ENCODE results near the gene PDGFB. TPM values are rescaled to one million over a fixed set of nuclear protein-coding genes. Genes with fewer than 3 reads are reported as not detected.

The PDGFB gene
- total RNA-seq, 2 experiments from 2014 or later = 0.45 to 0.69 TPM

DNA sequence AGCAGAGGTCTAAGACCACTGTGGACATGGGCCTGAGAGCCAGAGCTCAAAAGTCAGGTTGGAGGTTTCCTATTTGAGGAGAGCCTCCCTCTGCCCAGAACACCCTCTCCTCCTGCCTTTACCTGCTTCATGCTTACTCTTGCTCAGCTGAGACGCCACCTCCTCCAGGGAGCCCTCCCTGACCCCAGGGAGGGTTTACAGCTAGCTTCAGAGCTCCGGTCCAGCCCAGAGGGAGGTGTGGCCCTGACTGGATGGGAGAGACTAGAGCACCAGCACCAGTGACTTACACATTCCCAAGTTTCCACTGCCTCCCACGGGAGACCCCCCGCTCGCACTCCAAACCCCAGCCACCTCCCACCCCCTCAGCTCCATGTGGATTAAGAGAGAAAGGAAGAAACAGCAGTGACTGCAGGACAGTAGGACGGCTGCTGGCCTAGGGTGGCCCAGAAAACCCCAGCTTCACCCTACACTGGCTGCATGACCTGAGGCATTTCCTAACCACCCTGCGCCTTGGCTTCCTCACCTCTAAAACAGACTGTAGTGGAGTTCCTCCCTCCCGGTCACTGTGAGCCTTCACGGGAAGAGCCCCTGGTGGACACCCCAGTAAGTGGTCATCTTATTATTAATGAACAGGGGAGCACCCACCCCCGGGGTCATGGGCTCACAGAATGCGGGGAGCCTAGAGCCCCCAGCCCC lies 24.5 kb upstream of the PDGFB start:
- Mint-ChIP-seq H3K9me3 (no peaks in the 10 kb centered on the region), H3K4me3 (no peak overlapping the region), H3K4me1 (ENCODE audit: low read depth) (no peaks in the 10 kb centered on the region), H3K27ac (no peak overlapping the region), H3K36me3 (ENCODE audit: low read depth) (no peaks in the 10 kb centered on the region), H3K27me3 (no peaks in the 10 kb centered on the region)
- H3K4me1 ChIP-seq (ENCODE audit: insufficient read depth, low read length) = no peaks in the 10 kb centered on the region
- TF ChIP-seq, protein P1, sequence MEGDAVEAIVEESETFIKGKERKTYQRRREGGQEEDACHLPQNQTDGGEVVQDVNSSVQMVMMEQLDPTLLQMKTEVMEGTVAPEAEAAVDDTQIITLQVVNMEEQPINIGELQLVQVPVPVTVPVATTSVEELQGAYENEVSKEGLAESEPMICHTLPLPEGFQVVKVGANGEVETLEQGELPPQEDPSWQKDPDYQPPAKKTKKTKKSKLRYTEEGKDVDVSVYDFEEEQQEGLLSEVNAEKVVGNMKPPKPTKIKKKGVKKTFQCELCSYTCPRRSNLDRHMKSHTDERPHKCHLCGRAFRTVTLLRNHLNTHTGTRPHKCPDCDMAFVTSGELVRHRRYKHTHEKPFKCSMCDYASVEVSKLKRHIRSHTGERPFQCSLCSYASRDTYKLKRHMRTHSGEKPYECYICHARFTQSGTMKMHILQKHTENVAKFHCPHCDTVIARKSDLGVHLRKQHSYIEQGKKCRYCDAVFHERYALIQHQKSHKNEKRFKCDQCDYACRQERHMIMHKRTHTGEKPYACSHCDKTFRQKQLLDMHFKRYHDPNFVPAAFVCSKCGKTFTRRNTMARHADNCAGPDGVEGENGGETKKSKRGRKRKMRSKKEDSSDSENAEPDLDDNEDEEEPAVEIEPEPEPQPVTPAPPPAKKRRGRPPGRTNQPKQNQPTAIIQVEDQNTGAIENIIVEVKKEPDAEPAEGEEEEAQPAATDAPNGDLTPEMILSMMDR (IDR thresholded peaks at IDR 0.05) = no peak
- DNase-seq = no peak
- no peak for ATAC-seq (ENCODE audit: poor library complexity)
- H3K36me3 ChIP-seq (ENCODE audit: insufficient read depth, low read length) = no peaks in the 10 kb centered on the region
- ChIA-PET POLR2A (no interaction called here), CTCF (no interaction called here)
- H3K27me3 ChIP-seq (ENCODE audit: control insufficient read depth in 1 of 2, insufficient read depth in 2 of 2, low read length in 2 of 2) = no peaks in the 10 kb centered on the region
- intact Hi-C loops (cut with DNase I, micrococcal nuclease) = no loop called here
- no peak overlapping the region for H3K4me3 ChIP-seq (ENCODE audit: low read length)
- peaks cover 0 to 12% of the 10 kb centered on the region in 2 experiments for H3K9me3 ChIP-seq (ENCODE audit: control insufficient read depth in 1 of 2, insufficient read depth in 1 of 2, low read length in 2 of 2)
- no peak overlapping the region for H3K27ac ChIP-seq (ENCODE audit: low read depth in 1 of 2, low read length in 2 of 2)

DNA sequence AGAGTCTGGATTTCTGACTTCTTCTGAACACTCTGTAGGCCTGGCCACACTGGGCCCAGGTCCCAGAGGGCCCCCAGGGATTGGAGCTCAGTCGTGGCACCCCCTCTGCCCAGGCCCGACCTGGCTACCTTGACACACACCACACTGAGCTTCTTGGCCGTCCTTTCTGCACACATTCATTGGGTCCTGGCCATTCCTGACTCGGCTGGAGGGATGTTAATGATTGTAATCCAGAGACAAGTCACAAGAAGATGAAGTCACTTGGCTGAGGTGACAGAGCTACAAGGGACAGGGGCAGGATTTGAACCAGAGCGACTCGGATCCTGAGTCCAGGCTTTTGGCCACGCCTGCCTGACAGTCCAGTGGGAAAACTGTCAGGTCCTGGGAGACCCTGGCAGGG lies 23.9 kb upstream of the PDGFB start:
- Mint-ChIP-seq H3K4me3 (no peak overlapping the region), H3K27me3 (no peaks in the 10 kb centered on the region), H3K9me3 (no peaks in the 10 kb centered on the region), H3K4me1 (ENCODE audit: low read depth) (no peaks in the 10 kb centered on the region), H3K27ac (no peak overlapping the region), H3K36me3 (ENCODE audit: low read depth) (no peaks in the 10 kb centered on the region)
- ChIA-PET POLR2A (no interaction called here), CTCF (no interaction called here)
- intact Hi-C loops (cut with DNase I, micrococcal nuclease) = no loop called here
- no peak for DNase-seq
- Histone ChIP-seq H3K27ac (ENCODE audit: low read depth in 1 of 2, low read length in 2 of 2) (no peak overlapping the region), H3K4me3 (ENCODE audit: low read length) (no peak overlapping the region), H3K36me3 (ENCODE audit: insufficient read depth, low read length) (no peaks in the 10 kb centered on the region), H3K9me3 (ENCODE audit: control insufficient read depth in 1 of 2, insufficient read depth in 1 of 2, low read length in 2 of 2) (peaks cover 0 to 15% of the 10 kb centered on the region in 2 experiments), H3K4me1 (ENCODE audit: insufficient read depth, low read length) (no peaks in the 10 kb centered on the region), H3K27me3 (ENCODE audit: control insufficient read depth in 1 of 2, insufficient read depth in 2 of 2, low read length in 2 of 2) (no peaks in the 10 kb centered on the region)
- TF ChIP-seq, protein P1 (IDR thresholded peaks at IDR 0.05) = no peak
- no peak for ATAC-seq (ENCODE audit: poor library complexity)

DNA sequence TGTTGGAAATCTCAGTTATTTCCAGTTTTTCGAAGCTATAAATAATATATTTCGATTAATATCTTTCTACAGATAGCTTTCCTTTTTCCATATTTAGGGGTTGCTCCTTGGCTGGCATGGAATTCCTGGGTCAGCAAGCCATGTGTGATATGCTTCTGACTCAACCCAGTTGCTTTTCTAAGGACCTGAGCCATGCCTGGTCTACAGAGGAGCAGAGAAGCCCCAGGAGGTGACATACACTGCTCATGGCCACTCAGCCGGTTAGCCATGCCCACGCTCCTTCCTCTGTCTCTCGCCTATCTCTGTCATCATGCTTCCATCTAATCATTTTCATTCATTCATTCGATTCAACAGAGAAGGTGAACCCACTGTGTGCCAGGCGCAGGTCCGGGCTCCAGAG lies 23.2 kb upstream of the PDGFB start:
- intact Hi-C loops (cut with DNase I, micrococcal nuclease) = no loop called here

More for the DNA sequence above, 23.2 kb upstream of the PDGFB start:
- no peak overlapping the region for H3K27ac Mint-ChIP-seq
- no peak overlapping the region for H3K27ac ChIP-seq (ENCODE audit: low read depth in 1 of 2, low read length in 2 of 2)
- ChIA-PET POLR2A (interaction anchor here (0.7 kb wide), 1 partner anchor 194 kb away, joined by 3 read pairs; no protein-coding TSS in a partner anchor), CTCF (no interaction called here)
- no peak overlapping the region for H3K4me3 Mint-ChIP-seq
- H3K9me3 Mint-ChIP-seq = no peaks in the 10 kb centered on the region
- no peak overlapping the region for H3K4me3 ChIP-seq (ENCODE audit: low read length)
- TF ChIP-seq, protein P1 (IDR thresholded peaks at IDR 0.05) = no peak
- peaks cover 0 to 17% of the 10 kb centered on the region in 2 experiments for H3K9me3 ChIP-seq (ENCODE audit: control insufficient read depth in 1 of 2, insufficient read depth in 1 of 2, low read length in 2 of 2)
- no peaks in the 10 kb centered on the region for H3K27me3 Mint-ChIP-seq
- no peak for ATAC-seq (ENCODE audit: poor library complexity)
- no peaks in the 10 kb centered on the region for H3K36me3 ChIP-seq (ENCODE audit: insufficient read depth, low read length)
- H3K4me1 Mint-ChIP-seq (ENCODE audit: low read depth) = no peaks in the 10 kb centered on the region
- DNase-seq = no peak
- no peaks in the 10 kb centered on the region for H3K36me3 Mint-ChIP-seq (ENCODE audit: low read depth)
- no peaks in the 10 kb centered on the region for H3K4me1 ChIP-seq (ENCODE audit: insufficient read depth, low read length)
- H3K27me3 ChIP-seq (ENCODE audit: control insufficient read depth in 1 of 2, insufficient read depth in 2 of 2, low read length in 2 of 2) = no peaks in the 10 kb centered on the region

Data from CD4-positive, alpha-beta T cell (primary cell).